ENCODE data around the gene ZNF462.

The ZNF462 gene

GRCh38 chr9:107039542-107039941, 176.6 kb downstream of the ZNF462 start:
- TF ChIP-seq GATA3 (IDR thresholded peaks at IDR 0.05; ENCODE audit: low read depth, low read length) (no peak), GATA2 (IDR thresholded peaks at IDR 0.05; ENCODE audit: low read depth, low read length) (no peak)

GRCh38 chr9:107042606-107043005, 179.6 kb downstream of the ZNF462 start:
- no peak for TF ChIP-seq GATA3 (IDR thresholded peaks at IDR 0.05; ENCODE audit: low read depth, low read length)
- TF ChIP-seq GATA2 (IDR thresholded peaks at IDR 0.05; ENCODE audit: low read depth, low read length), result no peak

- TF ChIP-seq GATA2 (IDR thresholded peaks at IDR 0.05; ENCODE audit: low read depth, low read length) (0 out of 2 replicates have a peak, but pooled peaks have one; percentile 12), GATA3 (IDR thresholded peaks at IDR 0.05; ENCODE audit: low read depth, low read length) (no peak)
Observed at GRCh38 chr9:107043886-107044285, 180.9 kb downstream of the ZNF462 start.

GRCh38 chr9:107044872-107045271, 181.9 kb downstream of the ZNF462 start:
- TF ChIP-seq GATA2 (IDR thresholded peaks at IDR 0.05; ENCODE audit: low read depth, low read length), result no peak
- TF ChIP-seq GATA3 (IDR thresholded peaks at IDR 0.05; ENCODE audit: low read depth, low read length), result no peak

- no peak for TF ChIP-seq GATA2 (IDR thresholded peaks at IDR 0.05; ENCODE audit: low read depth, low read length)
- no peak for TF ChIP-seq GATA3 (IDR thresholded peaks at IDR 0.05; ENCODE audit: low read depth, low read length)
Observed at GRCh38 chr9:107046692-107047091, 183.7 kb downstream of the ZNF462 start.

- TF ChIP-seq GATA2 (IDR thresholded peaks at IDR 0.05; ENCODE audit: low read depth, low read length) (no peak), GATA3 (IDR thresholded peaks at IDR 0.05; ENCODE audit: low read depth, low read length) (no peak)
Observed at GRCh38 chr9:107049046-107049802, 186.3 kb downstream of the ZNF462 start.

GRCh38 chr9:107049803-107050184, 186.8 kb downstream of the ZNF462 start:
- TF ChIP-seq GATA2 (IDR thresholded peaks at IDR 0.05; ENCODE audit: low read depth, low read length), result no peak
- no peak for TF ChIP-seq GATA3 (IDR thresholded peaks at IDR 0.05; ENCODE audit: low read depth, low read length)

- TF ChIP-seq GATA2 (IDR thresholded peaks at IDR 0.05; ENCODE audit: low read depth, low read length) (no peak), GATA3 (IDR thresholded peaks at IDR 0.05; ENCODE audit: low read depth, low read length) (no peak)
Observed at GRCh38 chr9:107051392-107051791, 188.4 kb downstream of the ZNF462 start.

GRCh38 chr9:107054146-107054545, 191.2 kb downstream of the ZNF462 start:
- no peak for TF ChIP-seq GATA3 (IDR thresholded peaks at IDR 0.05; ENCODE audit: low read depth, low read length)

GRCh38 chr9:107059220-107059619, 196.3 kb downstream of the ZNF462 start:
- TF ChIP-seq GATA3 (IDR thresholded peaks at IDR 0.05; ENCODE audit: low read depth, low read length) (no peak), GATA2 (IDR thresholded peaks at IDR 0.05; ENCODE audit: low read depth, low read length) (no peak)

GRCh38 chr9:107060062-107060461, 197.1 kb downstream of the ZNF462 start:
- TF ChIP-seq GATA2 (IDR thresholded peaks at IDR 0.05; ENCODE audit: low read depth, low read length), result no peak
- no peak for TF ChIP-seq GATA3 (IDR thresholded peaks at IDR 0.05; ENCODE audit: low read depth, low read length)
